ENCODE measurements around the gene SENP8. TPM values are rescaled to one million over a fixed set of nuclear protein-coding genes. Genes with fewer than 3 reads are reported as not detected.

Gene SENP8
- total and polyA plus RNA-seq, 2 of the 8 experiments (the other 6 are each of a cell fraction or from before 2014, with no cell fraction given) = 4.1 to 6.0 TPM

DNA sequence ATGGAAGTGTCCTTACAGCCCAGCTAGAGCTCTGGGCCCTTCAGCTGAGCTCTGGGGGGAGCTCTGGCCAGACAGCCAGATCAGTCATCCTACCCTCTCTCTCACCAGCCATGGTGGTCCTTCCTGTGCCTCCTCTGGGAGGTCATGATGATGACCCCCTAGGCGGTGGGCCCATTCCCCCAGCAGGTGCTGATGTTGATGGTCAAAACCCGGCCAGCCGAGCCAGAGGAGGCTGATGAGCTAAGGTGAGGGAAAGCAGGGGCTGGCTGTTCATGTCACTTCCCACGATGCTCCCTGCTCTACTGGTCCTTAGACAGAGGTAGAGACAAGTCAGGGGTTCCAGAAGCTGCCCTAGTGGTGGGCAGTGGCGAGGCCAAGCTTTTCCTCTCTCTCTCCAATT lies 44.4 kb downstream of the SENP8 start:
- Histone ChIP-seq H2BK12ac (ENCODE audit: low read depth, low read length) (no peak overlapping the region), H3K27me3 (replicated peaks in 1 of 4; ENCODE audit: control insufficient read depth in 3 of 4, extremely low read depth in 1 of 4, insufficient read depth in 3 of 4, low read length in 3 of 4) (no peaks in the 10 kb centered on the region), H4K20me1 (replicated peaks in 1 of 2; ENCODE audit: control insufficient read depth in 1 of 2, insufficient read depth in 2 of 2, low read length in 2 of 2) (no peaks in the 10 kb centered on the region), H2BK5ac (ENCODE audit: low read depth, low read length) (no peak overlapping the region), H4K5ac (ENCODE audit: insufficient read length, low read depth, low read length) (no peak overlapping the region), H2BK20ac (ENCODE audit: low read length) (no peak overlapping the region), H3K9me3 (ENCODE audit: insufficient read depth in 2 of 2, low read depth in 1 of 2, low read length in 1 of 2) (no peaks in the 10 kb centered on the region), H3K79me1 (ENCODE audit: low read depth, low read length) (no peaks in the 10 kb centered on the region), H4K8ac (ENCODE audit: extremely low read depth, insufficient read depth, low read length) (no peak overlapping the region), H2BK15ac (ENCODE audit: low read length) (no peak overlapping the region), H3K9ac (replicated peaks in 1 of 4; ENCODE audit: extremely low read depth in 1 of 4, low read depth in 3 of 4, low read length in 3 of 4) (no peak overlapping the region), H3K23me2 (ENCODE audit: low read depth, low read length) (no peaks in the 10 kb centered on the region; the same call in 1 of the 2 replicates), H2AFZ (ENCODE audit: low read length) (no peak overlapping the region), H3K36me3 (ENCODE audit: control insufficient read depth in 2 of 4, insufficient read depth in 4 of 4, low read length in 3 of 4) (no peaks in the 10 kb centered on the region), H3K56ac (replicated peaks; ENCODE audit: insufficient read length, low read depth, low read length) (no peak overlapping the region), H3K4ac (replicated peaks; ENCODE audit: insufficient read length, low read depth, low read length) (no peak overlapping the region), H3K4me1 (replicated peaks in 1 of 4; ENCODE audit: control insufficient read depth in 3 of 4, insufficient read depth in 4 of 4, low read length in 3 of 4) (no peaks in the 10 kb centered on the region), H3K4me3 (ENCODE audit: extremely low read depth in 1 of 4, insufficient read depth in 2 of 4, low read depth in 3 of 4, low read length in 4 of 4) (no peak overlapping the region), H2AK5ac (ENCODE audit: low read depth, low read length) (no peak overlapping the region), H3K14ac (ENCODE audit: insufficient read length) (no peak overlapping the region), H4K91ac (replicated peaks; ENCODE audit: insufficient read length, low read length) (no peak overlapping the region), H3K79me2 (ENCODE audit: control insufficient read depth in 1 of 2, insufficient read depth in 2 of 2, low read length in 2 of 2) (no peaks in the 10 kb centered on the region), H2BK120ac (replicated peaks; ENCODE audit: low read depth, low read length) (no peak overlapping the region), H3K4me2 (ENCODE audit: insufficient read depth in 1 of 2, low read depth in 2 of 2, low read length in 2 of 2) (no peak overlapping the region), H3K18ac (ENCODE audit: extremely low read depth, low read length) (no peak overlapping the region), H3K27ac (ENCODE audit: low read depth, low read length) (no peak overlapping the region), H3K23ac (ENCODE audit: insufficient read length) (no peak overlapping the region)
- 85% methylated on average over 5 of the region's 5 CpGs; no CpG with 5 or more reads in 1 of the 2 experiments for WGBS, 2 experiments (ENCODE audit: extremely low coverage in 1 of 2, insufficient coverage in 1 of 2, insufficient read length in 1 of 2, insufficient replicate concordance in 2 of 2, low coverage in 1 of 2, low lambda C conversion rate in 2 of 2, missing lambda C conversion rate in 1 of 2)
- ChIA-PET CTCF (ENCODE audit: partially characterized antibody) (interaction anchor here (1.0 to 2.8 kb wide), 3 partner anchors 9 to 361 kb away, joined by 3 to 8 read pairs (median 7); no protein-coding TSS in a partner anchor), POLR2A (ENCODE audit: partially characterized antibody) (no interaction called here)
- TF ChIP-seq SP1 (IDR thresholded peaks at IDR 0.05; ENCODE audit: low read depth, low read length) = no peak
- no peak for TF ChIP-seq FOSL1 (IDR thresholded peaks at IDR 0.05; ENCODE audit: insufficient read depth, low read depth, low read length)
- FAIRE-seq = no peak
- DNase-seq (ENCODE audit: low read depth in 1 of 2, low spot score in 2 of 2) = no peak
